HFF-Myc (cell line): ENCODE measurements around the gene DCN.

Experiments used
- DNase-seq: peaks from one replicate; pipeline ENCODE4 v3.0.0-alpha.2; 2011; ENCODE audit warnings: low read depth; ENCODE audit errors: extremely low read depth
- H3K4me3 ChIP-seq: replicated peaks from 2 replicates; pipeline ENCODE4 v1.5.1; 2011; ENCODE audit warnings: low read depth, mild to moderate bottlenecking, control low read depth, low read length
- TF ChIP-seq, protein P1 (sequence below): IDR thresholded peaks from 2 replicates; pipeline ENCODE4 v1.5.1; 2012; ENCODE audit warnings: mild to moderate bottlenecking, low read depth, low read length, control low read depth; ENCODE audit errors: missing control alignments

DCN gene

DNA sequence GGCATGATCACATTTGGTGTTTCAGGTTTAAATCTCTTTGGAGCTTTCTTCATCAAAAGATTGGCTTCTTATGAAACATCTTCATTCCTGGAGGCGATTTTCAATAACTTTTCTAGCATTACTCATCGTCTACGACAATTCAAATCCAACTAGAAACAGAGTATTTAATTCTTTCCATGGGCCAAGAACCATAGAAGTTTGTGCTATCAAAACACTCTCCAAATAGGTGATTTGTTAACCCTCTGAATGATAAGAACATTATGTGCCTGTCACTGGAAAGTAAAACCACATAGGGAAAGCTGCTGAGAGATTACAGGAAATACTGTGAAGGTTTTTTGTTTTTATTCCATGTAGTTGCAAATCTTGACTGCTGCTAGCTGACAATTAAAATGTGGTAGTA lies 6.9 kb upstream of the DCN start:
- DNase-seq: no peak
- no peak overlapping the region for H3K4me3 ChIP-seq
- TF ChIP-seq, protein P1, sequence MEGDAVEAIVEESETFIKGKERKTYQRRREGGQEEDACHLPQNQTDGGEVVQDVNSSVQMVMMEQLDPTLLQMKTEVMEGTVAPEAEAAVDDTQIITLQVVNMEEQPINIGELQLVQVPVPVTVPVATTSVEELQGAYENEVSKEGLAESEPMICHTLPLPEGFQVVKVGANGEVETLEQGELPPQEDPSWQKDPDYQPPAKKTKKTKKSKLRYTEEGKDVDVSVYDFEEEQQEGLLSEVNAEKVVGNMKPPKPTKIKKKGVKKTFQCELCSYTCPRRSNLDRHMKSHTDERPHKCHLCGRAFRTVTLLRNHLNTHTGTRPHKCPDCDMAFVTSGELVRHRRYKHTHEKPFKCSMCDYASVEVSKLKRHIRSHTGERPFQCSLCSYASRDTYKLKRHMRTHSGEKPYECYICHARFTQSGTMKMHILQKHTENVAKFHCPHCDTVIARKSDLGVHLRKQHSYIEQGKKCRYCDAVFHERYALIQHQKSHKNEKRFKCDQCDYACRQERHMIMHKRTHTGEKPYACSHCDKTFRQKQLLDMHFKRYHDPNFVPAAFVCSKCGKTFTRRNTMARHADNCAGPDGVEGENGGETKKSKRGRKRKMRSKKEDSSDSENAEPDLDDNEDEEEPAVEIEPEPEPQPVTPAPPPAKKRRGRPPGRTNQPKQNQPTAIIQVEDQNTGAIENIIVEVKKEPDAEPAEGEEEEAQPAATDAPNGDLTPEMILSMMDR: no peak

DNA sequence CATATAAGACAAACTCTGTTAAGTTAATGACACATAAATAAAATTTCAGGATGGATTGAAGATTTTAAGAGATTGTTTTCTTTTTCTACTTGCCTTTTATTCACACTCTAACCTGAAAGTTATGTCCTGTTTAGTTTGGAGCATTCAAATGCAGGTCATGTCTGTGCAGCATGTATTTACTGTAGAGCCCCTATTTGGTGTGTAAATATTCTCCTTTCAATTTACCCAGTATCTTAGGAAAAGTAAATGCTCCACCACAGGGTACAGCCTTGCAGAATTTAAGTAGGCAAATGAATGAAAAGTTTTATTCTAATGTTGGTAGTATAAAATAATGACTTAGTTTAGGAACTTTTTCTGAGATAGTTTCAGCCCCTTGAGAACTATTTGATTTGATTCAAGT lies 6.2 kb upstream of the DCN start:
- TF ChIP-seq, protein P1: no peak
- no peak overlapping the region for H3K4me3 ChIP-seq
- DNase-seq: no peak

DNA sequence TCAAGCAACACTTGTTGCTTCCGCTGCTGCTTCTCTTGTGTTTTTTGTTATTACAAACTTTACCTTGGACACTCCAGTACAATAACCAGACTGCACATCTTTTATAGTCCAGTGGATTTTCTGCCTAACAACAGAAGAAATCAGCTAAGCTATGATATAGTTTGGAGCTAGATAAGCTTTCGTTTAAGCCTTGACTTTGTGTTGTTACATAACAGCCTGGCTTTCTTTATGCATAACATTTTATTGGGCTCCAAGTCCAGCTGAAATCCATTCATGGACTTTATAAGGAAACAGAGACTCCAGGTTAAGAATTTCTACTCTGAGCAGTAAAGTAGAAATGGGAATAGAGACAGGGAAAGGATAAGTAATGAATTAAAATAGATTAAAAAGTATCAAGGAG lies 3.5 kb upstream of the DCN start:
- H3K4me3 ChIP-seq: no peak overlapping the region
- DNase-seq: no peak
- TF ChIP-seq, protein P1: no peak

DNA sequence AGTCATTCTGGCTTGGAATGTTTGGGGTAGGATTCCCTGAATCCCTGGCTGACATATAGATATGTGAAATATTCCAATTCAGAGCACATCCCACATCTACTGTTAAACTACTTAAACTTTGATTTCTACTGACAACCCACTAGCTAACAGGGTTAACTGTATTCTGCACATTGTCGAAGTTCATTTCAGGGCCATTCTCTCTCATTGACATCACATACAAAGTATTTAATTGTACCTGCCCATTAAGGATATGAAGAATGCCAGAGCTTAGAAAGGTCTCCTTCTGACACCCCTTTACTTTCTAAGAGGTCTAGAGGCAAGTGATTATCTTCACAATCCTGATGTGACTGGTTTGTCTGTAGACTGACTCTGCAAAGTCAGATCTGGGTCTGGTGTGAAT lies 2.8 kb upstream of the DCN start:
- DNase-seq: no peak
- no peak overlapping the region for H3K4me3 ChIP-seq
- TF ChIP-seq, protein P1: no peak

DNA sequence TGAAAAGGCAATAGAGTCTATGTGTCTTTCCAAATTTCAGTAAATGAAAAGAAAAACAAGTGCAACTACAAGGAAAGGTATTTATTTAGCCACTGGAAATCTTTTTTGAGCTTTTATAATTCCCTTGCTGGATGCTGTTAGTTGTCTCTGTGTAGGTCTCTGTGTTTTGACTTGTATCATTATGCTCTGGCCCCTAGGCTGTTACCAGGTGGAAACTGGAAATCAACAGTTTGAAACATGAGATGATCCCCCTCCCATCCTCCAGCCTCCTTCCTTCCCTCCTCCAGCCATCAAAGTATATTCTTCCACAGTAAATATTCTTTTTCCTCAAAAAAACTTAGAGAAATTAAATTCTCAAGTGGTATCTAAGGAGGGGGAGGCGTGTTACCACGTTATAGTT lies 934 bp upstream of the DCN start:
- TF ChIP-seq, protein P1: no peak
- H3K4me3 ChIP-seq: no peak overlapping the region

GRCh38 chr12:91180582-91181395 lies 1.8 kb downstream of the DCN start:
- DNase-seq: peak; percentile 83
- H3K4me3 ChIP-seq: peak overlapping the region; percentile 52
- TF ChIP-seq, protein P1: no peak

More for the DNA sequence above, 934 bp upstream of the DCN start:
- DNase-seq: no peak

GRCh38 chr12:91179966-91180561 lies 2.6 kb downstream of the DCN start:
- peak overlapping the region; percentile 52 for H3K4me3 ChIP-seq
- TF ChIP-seq, protein P1: no peak
- no peak for DNase-seq
